Osteocyte (in vitro differentiated cells): Measurements from ENCODE around the gene MTUS2. TPM values are rescaled to one million over a fixed set of nuclear protein-coding genes. Genes with fewer than 3 reads are reported as not detected.

Experiments used
- DNase-seq: peaks from one replicate; pipeline ENCODE4 v3.0.0; 2021; ENCODE audit warnings: mixed read lengths; ENCODE audit not compliant: unreplicated experiment; ENCODE audit errors: extremely low spot score
- H3K27ac Mint-ChIP-seq: one replicate; pipeline ENCODE4 v1.8.0; 2021; ENCODE audit warnings: mild to moderate bottlenecking, mixed read lengths; ENCODE audit not compliant: unreplicated experiment
- H3K27me3 Mint-ChIP-seq: one replicate; pipeline ENCODE4 v1.8.0; 2021; ENCODE audit warnings: mixed read lengths; ENCODE audit not compliant: unreplicated experiment
- H3K36me3 Mint-ChIP-seq: one replicate; pipeline ENCODE4 v1.8.0; 2021; ENCODE audit warnings: mixed read lengths; ENCODE audit not compliant: unreplicated experiment
- H3K4me1 Mint-ChIP-seq: one replicate; pipeline ENCODE4 v1.8.0; 2021; ENCODE audit warnings: mixed read lengths; ENCODE audit not compliant: unreplicated experiment
- H3K4me3 Mint-ChIP-seq: one replicate; pipeline ENCODE4 v1.8.0; 2021; ENCODE audit warnings: mild to moderate bottlenecking, moderate library complexity, mixed read lengths; ENCODE audit not compliant: unreplicated experiment
- H3K9me3 Mint-ChIP-seq: one replicate; pipeline ENCODE4 v1.8.0; 2021; ENCODE audit warnings: mixed read lengths; ENCODE audit not compliant: unreplicated experiment
- total RNA-seq: library from RNA; stranded (reverse); gene quantifications from 2 replicates; pipeline ENCODE4 v1.2.1, GENCODE V29; 2021
- TF ChIP-seq, protein P1 (sequence below): fragments of 200-600 bp; sonication (generic); IDR thresholded peaks from 2 replicates; pipeline ENCODE4 v1.5.0; 2021; ENCODE audit warnings: antibody characterized with exemption, mild to moderate bottlenecking, moderate library complexity

The MTUS2 gene
- total RNA-seq, 1 donor from 2014 or later, result 0.05 TPM

DNA sequence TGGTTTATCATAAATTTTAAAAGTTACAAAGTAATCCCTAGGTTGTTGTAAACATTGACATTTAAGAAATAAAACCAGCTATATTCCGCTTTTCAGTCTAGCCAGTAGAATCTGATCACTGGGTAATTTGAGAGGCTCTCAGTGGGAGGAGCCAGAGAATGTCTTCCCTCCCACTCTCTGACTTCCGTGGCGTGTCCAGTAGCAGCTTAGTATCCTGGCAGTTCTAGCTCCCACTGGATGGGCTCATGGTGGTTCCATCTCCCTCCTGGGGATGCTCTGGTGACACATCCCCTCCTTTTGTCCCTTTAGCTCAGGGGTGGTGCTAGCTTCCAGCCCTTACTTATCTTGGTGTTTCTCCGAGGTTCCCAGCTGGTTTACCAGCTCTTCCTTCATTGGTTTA is 34.5 kb downstream of the MTUS2 start:
- Mint-ChIP-seq H3K27ac (no peak overlapping the region), H3K27me3 (peaks cover 14% of the 10 kb centered on the region), H3K4me3 (no peak overlapping the region), H3K9me3 (no peaks in the 10 kb centered on the region), H3K36me3 (no peaks in the 10 kb centered on the region), H3K4me1 (no peaks in the 10 kb centered on the region)
- TF ChIP-seq, protein P1, sequence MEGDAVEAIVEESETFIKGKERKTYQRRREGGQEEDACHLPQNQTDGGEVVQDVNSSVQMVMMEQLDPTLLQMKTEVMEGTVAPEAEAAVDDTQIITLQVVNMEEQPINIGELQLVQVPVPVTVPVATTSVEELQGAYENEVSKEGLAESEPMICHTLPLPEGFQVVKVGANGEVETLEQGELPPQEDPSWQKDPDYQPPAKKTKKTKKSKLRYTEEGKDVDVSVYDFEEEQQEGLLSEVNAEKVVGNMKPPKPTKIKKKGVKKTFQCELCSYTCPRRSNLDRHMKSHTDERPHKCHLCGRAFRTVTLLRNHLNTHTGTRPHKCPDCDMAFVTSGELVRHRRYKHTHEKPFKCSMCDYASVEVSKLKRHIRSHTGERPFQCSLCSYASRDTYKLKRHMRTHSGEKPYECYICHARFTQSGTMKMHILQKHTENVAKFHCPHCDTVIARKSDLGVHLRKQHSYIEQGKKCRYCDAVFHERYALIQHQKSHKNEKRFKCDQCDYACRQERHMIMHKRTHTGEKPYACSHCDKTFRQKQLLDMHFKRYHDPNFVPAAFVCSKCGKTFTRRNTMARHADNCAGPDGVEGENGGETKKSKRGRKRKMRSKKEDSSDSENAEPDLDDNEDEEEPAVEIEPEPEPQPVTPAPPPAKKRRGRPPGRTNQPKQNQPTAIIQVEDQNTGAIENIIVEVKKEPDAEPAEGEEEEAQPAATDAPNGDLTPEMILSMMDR, result no peak
- no peak for DNase-seq

DNA sequence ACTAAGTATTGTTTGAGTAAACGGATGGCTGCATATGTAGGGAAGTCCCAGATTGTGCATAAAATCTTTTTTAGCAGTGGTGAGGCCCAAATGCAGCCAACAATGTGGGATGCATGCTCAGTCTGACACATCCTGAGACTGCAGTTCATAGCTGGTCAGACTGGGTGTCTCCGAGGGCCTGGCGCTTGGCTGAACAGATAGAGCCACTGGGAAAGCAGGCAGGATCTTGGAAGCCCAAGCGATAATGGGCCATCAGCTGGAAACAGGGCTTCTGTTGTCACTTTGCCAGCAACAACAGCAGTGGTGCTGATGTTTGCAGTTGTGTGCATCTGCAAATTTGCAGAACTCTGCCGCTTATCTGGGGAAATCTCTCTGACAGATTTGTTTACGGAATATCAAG is 36.1 kb downstream of the MTUS2 start:
- Mint-ChIP-seq H3K4me1 (no peaks in the 10 kb centered on the region), H3K27me3 (peaks cover 9% of the 10 kb centered on the region), H3K9me3 (no peaks in the 10 kb centered on the region), H3K4me3 (no peak overlapping the region), H3K27ac (no peak overlapping the region), H3K36me3 (no peaks in the 10 kb centered on the region)
- DNase-seq, result no peak
- TF ChIP-seq, protein P1, result no peak

DNA sequence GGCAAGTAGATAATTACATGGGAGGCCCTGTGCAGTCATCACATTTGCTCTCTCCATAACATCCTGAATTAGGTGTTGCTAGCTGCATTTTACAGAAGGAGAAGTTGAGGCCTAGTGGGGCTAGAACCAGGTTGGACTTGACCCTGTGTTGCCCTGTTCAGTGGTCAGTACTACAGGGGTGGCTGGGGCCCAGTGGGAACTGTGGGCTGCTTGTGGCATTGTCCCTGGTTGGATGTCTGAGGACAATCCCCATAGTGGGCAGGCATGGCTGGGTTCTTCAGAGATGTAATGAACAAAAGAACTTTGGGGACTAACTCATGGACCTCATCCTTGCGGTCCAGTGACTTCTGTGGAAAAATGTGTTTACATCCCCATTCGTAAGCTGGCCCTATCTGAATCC is 38.9 kb downstream of the MTUS2 start:
- no peak for DNase-seq
- no peaks in the 10 kb centered on the region for H3K4me1 Mint-ChIP-seq
- H3K4me3 Mint-ChIP-seq, result no peak overlapping the region
- H3K9me3 Mint-ChIP-seq, result no peaks in the 10 kb centered on the region
- H3K27me3 Mint-ChIP-seq, result peaks cover 14% of the 10 kb centered on the region
- no peaks in the 10 kb centered on the region for H3K36me3 Mint-ChIP-seq
- no peak overlapping the region for H3K27ac Mint-ChIP-seq
- TF ChIP-seq, protein P1, result no peak

DNA sequence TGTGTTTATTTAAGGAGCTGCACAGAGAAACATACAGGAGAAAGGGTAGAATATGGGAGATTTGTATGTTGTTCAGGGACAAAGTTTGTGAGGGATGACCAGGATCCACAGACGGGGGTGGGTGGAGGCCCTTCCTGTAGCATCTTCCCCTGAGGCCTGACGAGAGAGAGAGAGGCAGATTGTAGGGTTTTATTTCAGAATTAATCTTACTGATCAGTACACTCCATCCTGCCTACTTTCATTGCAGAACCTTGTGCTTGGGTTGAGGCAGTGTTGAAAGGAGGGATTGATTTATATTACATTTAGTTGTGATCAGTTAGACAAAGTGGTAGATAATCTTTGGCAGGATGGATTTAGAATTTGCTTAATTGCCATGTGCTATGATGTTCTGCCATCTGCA is 39.6 kb downstream of the MTUS2 start:
- H3K4me3 Mint-ChIP-seq, result no peak overlapping the region
- H3K4me1 Mint-ChIP-seq, result no peaks in the 10 kb centered on the region
- H3K27ac Mint-ChIP-seq, result no peak overlapping the region

DNA sequence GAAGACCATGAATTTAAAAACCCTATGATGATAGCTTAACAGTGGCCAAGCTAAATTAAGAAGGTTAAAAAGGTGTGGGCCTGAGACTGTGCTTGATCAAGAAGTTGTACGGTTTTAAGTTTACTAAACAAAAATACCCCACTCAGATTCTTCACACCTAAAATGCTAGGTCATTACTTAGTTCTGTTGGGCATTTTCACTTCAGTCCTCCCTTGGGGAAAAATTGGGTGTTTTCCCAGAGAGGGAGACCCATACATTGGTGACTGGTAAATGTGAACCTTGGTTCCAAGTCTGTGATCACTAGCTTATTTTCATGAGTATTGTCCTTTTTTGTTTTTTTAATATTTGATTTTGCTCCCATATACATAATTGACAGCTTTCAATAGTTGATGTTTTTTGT is 44.4 kb downstream of the MTUS2 start:
- H3K9me3 Mint-ChIP-seq, result no peaks in the 10 kb centered on the region
- H3K27ac Mint-ChIP-seq, result no peak overlapping the region
- peaks cover 21% of the 10 kb centered on the region for H3K27me3 Mint-ChIP-seq
- H3K36me3 Mint-ChIP-seq, result no peaks in the 10 kb centered on the region
- H3K4me1 Mint-ChIP-seq, result no peaks in the 10 kb centered on the region
- TF ChIP-seq, protein P1, result no peak
- no peak for DNase-seq
- no peak overlapping the region for H3K4me3 Mint-ChIP-seq

More for the DNA sequence above, 39.6 kb downstream of the MTUS2 start:
- no peaks in the 10 kb centered on the region for H3K36me3 Mint-ChIP-seq
- H3K9me3 Mint-ChIP-seq, result no peaks in the 10 kb centered on the region
- peaks cover 11% of the 10 kb centered on the region for H3K27me3 Mint-ChIP-seq
- no peak for DNase-seq
- TF ChIP-seq, protein P1, result no peak
